ENCODE measurements around the gene SLC22A16.
"Not testable (repeated sequence)": the region's sequence is repeated elsewhere in the genome, so short reads cannot be mapped to it uniquely, and the experiment has no call there.

Gene SLC22A16

GRCh38 chr6:110490110-110490509, 13.7 kb upstream of the SLC22A16 start:
- DNase-seq (ENCODE audit: low read depth in 2 of 2): no peak

- no peak for DNase-seq (ENCODE audit: low read depth in 2 of 2)
Observed at GRCh38 chr6:110488606-110489190, 12.3 kb upstream of the SLC22A16 start.

DNA sequence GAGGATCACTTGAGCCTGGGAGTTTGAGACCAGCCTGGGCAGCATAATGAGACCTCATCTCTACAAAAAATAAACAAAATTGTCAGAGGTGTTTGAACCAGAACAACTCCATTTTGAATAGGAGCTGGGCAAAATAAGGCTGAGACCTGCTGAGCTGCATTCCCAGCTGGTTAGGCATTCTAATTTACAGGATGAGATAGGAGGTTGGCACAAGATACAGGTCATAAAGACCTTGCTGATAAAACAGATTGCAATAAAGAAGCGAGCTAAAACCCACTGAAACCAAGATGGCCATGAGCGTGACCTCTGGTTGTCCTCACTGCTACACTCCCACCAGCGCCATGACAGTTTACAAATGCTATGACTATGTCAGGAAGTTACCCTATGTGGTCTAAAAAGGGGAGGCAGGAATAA, 11.6 kb upstream of the SLC22A16 start:
- DNase-seq (ENCODE audit: low read depth in 2 of 2): not testable (repeated sequence)

DNA sequence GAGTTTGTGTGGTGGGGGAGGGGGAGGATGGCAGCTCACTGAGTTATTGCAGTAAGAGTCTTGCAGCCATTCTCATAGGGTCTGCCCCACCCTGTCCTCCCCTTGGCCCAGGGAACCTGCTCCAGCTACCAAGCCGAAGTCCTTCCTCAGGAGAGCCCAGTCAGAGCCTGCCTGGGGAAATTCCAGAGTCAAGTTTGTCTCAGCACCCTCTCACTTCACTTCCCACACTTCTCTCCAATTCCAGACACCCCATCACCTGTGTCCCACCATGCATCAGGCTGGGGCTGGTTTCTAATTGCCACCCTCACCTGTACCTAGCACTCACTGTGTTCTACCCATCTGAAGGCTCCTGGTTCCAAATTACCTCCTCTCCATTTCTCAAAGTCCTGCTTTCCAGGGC, 10.3 kb upstream of the SLC22A16 start:
- DNase-seq (ENCODE audit: low read depth in 2 of 2): no peak

DNA sequence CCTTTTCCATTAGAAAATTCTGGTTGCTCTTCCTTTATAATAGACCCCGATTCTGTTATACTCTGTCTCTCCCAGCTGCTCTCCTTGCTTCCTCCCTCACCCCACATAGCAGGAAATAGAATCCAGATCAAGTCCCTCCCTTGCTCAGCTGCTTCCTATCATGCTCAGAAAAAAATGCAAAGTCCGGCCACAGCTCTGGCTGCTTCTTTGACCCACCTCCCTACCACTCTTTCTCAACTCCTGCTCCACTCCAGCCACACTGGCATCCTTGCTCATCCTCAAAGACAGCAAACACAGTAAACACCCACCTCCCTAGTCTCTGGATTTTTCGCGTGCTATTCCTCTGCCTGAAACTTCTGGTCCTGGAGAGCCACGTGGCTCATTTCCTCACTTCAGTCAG, 9.1 kb upstream of the SLC22A16 start:
- no peak for DNase-seq (ENCODE audit: low read depth in 2 of 2)

DNA sequence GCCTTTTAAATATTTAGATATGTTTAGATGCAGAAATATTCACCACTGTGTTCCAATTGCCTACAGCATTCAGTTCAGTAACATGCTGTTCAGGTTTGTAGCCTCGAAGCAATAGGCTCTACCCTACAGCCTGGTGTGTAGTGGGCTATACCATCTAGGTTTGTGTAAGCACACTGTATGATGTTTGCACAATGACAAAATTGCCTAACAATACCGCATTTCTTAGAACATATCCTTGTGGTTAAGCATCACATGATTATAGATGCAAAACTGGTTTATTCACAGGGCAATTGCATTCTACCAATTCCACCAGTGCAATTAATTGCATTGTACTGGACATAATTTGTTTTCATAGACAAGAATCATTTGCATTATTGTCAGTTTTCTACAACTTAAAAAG, 7.9 kb upstream of the SLC22A16 start:
- DNase-seq (ENCODE audit: low read depth in 2 of 2): no peak

DNA sequence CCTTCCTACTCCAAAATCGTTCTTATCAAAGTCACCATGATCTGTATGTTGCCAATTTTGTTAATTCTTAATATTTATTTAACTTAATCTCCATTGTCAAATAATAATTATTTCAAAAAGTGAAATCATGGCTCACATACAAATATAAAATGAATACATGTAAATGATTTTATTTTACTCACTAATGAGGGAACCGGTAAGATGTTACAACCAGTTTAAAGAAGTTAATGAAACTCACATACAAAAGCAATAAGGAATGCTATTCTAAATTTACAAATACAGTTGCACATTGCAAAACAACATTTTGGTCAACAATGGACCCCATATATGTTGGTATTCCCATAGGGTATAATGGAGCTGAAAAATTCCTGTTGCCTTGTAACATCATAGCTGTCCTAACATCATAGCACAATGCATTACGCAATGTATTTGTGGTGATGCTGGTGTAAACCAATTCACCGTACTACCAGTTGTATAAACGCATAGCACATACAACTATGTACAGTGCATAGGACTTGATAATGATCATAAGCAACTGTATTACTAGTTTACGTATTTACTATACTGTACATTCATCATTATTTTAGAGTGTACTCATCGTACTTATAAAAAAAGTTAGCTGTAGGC, 6.5 kb upstream of the SLC22A16 start:
- no peak for DNase-seq (ENCODE audit: low read depth in 2 of 2)

DNA sequence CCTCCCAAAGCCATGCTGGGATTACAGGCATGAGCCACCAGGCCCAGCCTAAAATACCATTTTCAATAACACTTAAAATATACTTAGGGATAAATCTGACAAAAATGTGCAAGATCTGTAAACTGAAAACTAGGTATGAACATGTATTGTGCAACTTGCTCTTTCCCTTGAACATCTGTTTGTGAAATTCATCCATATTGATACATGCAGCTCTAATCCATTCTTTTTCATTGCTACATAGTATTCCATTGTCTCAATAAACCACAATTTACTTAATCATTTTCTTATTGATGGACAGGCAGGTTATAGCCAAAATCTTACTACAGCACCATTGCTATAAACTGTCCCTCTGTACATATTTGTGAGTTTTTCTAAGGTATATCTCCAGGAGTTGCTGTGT, 4.7 kb upstream of the SLC22A16 start:
- no peak for DNase-seq (ENCODE audit: low read depth in 2 of 2)

- DNase-seq (ENCODE audit: low read depth in 2 of 2): no peak
Observed at GRCh38 chr6:110475066-110475653, 1.3 kb downstream of the SLC22A16 start.

GRCh38 chr6:110474500-110474899, 1.9 kb downstream of the SLC22A16 start:
- no peak for DNase-seq (ENCODE audit: low read depth in 2 of 2)

DNA sequence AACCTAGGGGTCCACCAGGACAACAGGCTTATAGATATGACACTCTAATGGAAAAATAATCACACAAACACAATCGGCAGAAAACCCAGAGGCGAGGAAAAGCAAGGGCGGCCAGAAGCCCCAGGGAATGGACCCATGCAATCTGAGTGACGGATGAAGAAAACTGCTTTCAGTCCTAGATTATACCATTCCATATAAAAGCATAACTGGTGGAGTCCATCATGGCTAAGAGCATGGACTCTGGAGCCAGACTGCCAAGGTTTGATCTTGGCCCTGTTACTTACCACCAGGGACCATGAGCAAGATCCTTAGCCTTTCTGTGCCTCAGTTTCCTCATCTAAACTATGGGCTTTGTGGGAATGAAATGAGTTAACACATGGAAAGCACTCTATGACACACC, 3.7 kb downstream of the SLC22A16 start:
- DNase-seq (ENCODE audit: low read depth in 2 of 2): no peak

DNA sequence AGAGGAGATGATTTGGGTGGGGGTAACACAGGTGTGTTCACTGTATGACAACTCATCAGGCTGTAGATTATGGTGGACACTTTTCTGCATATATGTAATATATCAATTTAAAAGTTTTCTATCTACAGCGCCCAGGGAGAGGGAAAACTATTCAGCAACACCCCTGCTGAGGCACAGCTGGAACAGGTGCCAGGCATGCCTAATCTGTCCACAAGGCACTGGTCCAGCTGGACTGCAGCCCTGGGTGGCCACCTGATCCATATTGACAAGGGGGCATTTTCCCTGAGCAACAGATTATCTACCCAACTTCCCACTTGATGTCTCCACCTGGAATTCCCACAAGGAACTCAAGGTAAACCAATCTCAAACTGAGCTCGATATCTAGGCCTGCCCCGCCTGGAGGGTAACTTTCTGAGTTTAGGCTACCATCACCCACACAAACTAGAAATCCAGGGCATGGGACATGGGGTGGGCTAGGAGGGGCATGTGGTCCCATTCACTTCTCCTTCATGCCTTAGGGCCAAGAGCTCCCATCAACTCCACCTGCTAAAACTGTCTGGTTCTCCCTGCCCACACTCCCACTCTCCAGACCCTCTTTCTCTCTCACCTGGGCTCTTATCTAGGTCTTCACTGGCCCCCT, 4.6 kb downstream of the SLC22A16 start:
- no peak for DNase-seq (ENCODE audit: low read depth in 2 of 2)

DNA sequence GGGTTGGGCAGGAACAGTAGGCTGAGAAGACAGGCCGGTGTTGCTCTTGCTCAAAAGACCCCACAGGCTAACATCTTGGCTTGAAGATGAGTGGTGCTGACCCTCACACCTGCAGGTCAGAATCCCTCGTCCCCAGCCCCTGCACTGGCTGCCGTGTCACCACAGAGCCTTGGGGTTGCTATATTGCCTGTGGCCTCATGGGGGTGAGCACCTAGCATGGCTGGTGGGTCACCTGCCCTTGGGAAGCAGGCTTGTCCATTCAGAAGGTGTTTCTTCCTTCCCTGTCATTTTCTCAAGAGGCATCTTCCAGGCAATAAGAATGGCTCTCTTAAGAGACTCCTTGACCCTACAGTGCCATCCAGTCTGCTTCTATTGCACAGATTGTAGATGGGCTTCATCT, 7.7 kb downstream of the SLC22A16 start:
- DNase-seq (ENCODE audit: low read depth in 2 of 2): no peak

DNA sequence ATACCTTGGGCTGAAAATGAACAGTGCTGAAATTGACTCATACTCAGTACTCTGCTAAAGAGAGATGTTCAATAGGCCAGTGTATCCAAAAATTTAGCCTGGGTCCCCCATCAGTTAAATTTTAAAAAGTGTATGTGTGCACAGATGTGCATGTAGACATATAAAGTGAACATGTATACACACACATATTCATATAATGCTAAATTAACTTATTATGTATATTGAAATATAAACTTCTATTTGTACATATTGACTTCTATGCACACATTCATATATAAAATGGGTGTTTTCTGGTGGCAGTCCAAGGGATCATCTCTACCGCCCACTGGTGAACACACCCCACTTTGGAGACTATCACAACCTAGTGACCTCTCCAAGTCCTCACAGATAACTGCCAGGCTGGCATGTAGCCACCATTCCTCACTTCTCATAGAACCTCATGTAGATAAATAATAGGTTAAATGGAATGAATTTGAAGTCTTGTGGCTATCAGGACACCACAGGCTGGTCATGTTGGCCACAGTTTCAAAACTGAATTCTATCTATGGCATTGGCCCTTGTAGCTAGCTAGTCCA, 8.8 kb downstream of the SLC22A16 start:
- no peak for DNase-seq (ENCODE audit: low read depth in 2 of 2)

GRCh38 chr6:110462884-110463481, 13.4 kb downstream of the SLC22A16 start:
- DNase-seq (ENCODE audit: low read depth in 2 of 2): no peak

- no peak for DNase-seq (ENCODE audit: low read depth in 2 of 2)
Observed at GRCh38 chr6:110461376-110461775, 15.0 kb downstream of the SLC22A16 start.

DNA sequence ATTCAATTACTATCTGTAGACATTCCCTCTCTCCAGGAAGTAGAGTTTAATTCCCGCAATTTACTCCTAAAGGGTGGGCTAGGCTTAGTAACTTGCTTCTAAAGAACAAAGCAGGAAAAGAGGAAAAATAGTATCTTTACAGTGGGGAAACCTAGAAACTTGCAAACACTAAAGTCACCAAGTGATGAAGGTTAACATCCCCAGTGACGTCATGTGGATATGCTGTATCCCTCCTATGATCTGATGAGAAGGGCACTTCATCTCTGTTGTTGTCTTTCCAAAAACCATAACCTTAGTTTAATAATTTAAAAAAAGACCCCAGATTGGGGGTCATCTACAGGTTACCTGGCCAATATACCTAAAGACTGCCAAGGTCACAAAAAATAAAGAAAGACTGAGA, 17.3 kb downstream of the SLC22A16 start:
- no peak for DNase-seq (ENCODE audit: low read depth in 2 of 2)

DNA sequence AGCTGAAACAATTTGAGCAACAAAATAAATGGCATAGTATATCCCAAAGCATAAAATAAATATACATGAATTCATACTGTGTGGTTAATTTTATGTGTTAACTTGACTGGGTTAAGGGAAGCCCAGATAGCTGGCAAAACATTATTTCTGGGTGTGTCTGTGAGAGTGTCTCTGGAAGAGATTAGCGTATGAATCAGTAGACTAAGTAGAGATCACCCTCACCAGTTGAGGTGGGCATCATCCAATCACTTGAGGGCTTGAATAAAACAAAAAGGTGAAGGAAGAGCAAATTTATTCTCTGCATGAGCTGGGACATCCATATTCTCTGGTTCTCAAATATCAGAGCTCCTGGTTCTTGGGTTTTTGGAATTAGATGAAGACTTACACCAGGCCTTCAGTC, 17.9 kb downstream of the SLC22A16 start:
- no peak for DNase-seq (ENCODE audit: low read depth in 2 of 2)

- DNase-seq (ENCODE audit: low read depth in 2 of 2): not testable (repeated sequence)
Observed at GRCh38 chr6:110457567-110458175, 18.7 kb downstream of the SLC22A16 start.

GRCh38 chr6:110456694-110457093, 19.7 kb downstream of the SLC22A16 start:
- no peak for DNase-seq (ENCODE audit: low read depth in 2 of 2)

DNA sequence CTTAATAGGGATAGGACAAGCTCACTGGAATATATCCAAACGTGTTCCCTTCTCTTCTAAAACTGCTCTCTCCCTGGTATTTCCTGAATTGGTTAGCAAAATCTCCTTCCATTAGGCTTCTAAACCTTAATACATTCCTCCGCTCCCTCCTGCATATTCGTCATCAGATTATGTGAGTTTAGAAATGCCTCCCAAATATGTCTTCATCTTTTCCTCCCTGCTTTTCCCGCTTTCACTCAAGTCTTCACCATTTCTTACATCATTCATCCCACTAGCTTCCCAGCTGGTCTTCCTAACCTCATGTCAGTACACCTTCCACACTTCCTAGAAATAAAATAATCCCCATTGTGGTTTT, 26.9 kb downstream of the SLC22A16 start:
- DNase-seq (ENCODE audit: low read depth in 2 of 2): no peak
